Measurements from ENCODE around the gene DNAI1.

Gene DNAI1

DNA sequence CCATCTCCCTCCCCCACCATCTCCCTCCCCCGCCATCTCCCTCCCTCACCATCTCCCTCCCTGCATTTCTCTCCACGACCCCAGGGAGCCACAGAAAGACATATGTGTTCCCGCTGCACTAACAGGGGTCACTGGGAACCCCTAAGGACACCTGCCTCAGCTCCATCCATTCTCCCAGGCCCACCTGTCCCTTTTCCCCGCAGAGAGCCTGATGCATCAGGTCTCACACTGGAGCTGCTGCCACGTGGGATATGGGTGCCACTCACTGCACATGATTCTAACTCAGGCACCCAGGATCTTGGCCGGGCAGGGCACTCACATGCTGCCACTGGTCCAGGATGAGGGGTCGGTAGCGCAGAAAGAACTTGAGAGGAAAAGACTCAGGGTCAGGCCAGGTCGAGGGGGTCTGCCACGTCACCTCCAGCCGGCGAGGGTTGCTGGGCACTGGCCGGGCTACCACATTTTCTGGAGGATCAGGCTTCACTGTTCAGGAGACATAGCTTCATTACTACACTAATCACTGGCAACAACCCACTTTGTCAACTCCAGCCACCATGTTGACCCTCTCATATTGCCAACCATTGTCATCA, 97.4 kb downstream of the DNAI1 start:
- TF ChIP-seq, protein P1, sequence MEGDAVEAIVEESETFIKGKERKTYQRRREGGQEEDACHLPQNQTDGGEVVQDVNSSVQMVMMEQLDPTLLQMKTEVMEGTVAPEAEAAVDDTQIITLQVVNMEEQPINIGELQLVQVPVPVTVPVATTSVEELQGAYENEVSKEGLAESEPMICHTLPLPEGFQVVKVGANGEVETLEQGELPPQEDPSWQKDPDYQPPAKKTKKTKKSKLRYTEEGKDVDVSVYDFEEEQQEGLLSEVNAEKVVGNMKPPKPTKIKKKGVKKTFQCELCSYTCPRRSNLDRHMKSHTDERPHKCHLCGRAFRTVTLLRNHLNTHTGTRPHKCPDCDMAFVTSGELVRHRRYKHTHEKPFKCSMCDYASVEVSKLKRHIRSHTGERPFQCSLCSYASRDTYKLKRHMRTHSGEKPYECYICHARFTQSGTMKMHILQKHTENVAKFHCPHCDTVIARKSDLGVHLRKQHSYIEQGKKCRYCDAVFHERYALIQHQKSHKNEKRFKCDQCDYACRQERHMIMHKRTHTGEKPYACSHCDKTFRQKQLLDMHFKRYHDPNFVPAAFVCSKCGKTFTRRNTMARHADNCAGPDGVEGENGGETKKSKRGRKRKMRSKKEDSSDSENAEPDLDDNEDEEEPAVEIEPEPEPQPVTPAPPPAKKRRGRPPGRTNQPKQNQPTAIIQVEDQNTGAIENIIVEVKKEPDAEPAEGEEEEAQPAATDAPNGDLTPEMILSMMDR (IDR thresholded peaks at IDR 0.05; ENCODE audit: extremely low read depth, missing control alignments): no peak
- no peak for DNase-seq (ENCODE audit: low spot score)

DNA sequence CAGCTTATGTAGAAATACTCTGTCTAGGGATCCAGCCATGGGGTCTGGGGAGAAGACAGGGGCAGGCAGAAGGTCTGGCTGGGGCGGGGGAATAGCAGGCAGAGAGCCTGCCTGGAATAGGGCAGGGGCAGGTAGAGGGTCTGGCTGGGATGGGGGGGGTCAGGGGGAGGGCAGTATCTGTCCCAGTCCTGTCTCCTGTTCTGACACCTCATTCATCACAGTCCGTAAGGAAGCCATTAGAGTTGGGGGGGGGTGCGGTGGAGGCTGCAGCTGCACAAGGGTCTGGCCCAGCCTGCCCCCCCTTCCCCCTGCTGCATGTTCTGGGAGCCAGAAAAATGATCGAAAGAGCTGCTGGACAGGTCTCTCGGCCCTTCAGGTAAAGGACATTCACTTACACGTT, 98.3 kb downstream of the DNAI1 start:
- DNase-seq (ENCODE audit: low spot score): no peak
- TF ChIP-seq, protein P1 (IDR thresholded peaks at IDR 0.05; ENCODE audit: extremely low read depth, missing control alignments): no peak

DNA sequence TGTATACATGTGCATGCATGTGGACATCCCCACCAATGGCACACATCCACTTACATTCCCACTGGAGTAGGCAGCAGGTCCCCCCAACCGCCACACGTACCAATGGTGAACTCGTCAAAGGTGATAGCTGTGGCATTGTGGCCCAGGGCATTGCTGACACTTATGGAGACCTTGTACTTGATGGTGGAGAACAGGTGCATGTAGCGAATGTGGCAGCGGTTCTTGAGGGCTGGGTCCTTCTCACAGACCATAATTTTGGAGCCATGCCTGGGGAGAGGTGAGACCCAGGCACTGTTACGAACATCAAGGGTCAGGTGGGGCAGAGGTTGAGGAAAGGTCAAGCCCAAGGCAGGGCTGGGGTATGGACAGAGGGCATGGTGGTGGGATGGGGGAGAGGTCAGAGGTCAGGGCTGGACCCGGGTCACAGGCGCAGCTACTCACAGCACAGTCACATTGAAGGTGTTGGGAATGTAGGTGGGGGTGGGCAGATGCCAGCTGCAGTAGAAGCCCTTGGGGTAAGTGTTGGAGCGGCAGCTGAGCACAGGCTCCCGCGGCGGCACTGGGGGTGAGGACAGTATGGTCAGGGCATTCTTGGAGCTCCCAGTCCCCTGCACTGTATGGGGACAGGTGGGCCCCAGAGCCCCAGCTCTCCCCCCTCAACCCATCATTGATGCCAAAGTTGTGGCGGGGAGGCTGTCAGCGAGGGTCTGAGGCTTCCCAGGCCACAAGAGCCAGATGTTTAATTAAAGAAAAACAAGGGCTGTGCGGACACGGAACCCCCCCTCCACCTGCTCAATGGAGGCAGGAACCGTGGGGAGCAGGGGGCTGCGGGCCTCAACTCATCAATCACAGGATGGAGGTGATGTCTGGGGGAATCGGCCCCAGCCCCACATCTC, 99.1 kb downstream of the DNAI1 start:
- TF ChIP-seq, protein P1 (IDR thresholded peaks at IDR 0.05; ENCODE audit: extremely low read depth, missing control alignments): no peak
- no peak for DNase-seq (ENCODE audit: low spot score)

DNA sequence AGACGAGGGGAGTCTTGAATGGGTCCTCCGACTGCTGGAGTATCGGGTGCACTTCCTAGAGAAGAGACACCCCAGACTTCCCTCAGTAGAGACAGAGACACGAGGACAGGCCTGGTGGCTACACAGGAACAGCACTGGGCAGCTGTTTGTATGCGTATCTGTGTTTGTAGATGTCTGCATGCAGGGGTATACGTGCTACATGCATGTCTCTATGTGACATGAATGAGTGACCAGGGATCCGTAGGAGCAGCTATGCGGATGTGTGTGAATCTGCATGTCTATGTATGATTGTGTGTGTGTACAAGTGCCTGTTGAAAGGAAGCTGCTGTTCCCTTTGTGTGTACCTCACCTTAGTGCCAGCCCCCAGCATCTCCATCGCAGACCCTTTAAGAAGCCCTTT, 99.8 kb downstream of the DNAI1 start:
- TF ChIP-seq, protein P1 (IDR thresholded peaks at IDR 0.05; ENCODE audit: extremely low read depth, missing control alignments): no peak
- DNase-seq (ENCODE audit: low spot score): no peak

DNA sequence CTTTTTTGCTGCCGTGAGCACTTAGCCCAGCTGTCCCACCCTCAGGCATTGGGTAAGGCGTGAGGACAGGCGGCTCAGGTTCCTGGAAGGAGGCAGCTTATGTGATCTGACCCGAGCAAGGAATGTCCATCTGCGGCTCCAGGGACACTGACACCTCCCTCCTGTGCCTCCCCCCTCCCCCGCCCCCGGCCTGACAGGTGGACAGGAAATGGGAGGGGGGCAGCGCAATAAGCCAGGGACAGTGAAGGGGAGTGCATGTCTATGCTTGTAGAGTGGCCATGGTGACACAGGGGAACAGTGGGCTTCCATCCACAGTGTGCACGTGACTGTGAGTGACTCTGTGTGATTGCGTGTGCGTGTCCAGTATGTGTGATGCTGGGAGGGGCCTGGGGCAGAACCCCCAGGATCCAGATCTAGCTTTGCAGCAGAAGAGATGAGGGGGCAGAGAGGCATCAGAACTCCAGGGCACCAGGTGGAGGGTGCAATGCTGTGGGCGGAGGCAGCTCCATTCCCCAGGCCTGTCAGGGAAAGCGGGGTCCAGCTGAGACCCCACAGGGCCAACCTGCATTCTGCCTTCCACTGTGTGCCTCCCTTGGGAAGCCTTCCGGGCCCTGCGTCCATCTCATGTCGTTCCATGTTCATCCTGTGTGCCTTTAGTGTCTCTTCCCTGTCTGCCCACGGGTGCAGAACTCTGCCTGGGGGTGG, 100.5 kb downstream of the DNAI1 start:
- TF ChIP-seq, protein P1 (IDR thresholded peaks at IDR 0.05; ENCODE audit: extremely low read depth, missing control alignments): no peak

DNA sequence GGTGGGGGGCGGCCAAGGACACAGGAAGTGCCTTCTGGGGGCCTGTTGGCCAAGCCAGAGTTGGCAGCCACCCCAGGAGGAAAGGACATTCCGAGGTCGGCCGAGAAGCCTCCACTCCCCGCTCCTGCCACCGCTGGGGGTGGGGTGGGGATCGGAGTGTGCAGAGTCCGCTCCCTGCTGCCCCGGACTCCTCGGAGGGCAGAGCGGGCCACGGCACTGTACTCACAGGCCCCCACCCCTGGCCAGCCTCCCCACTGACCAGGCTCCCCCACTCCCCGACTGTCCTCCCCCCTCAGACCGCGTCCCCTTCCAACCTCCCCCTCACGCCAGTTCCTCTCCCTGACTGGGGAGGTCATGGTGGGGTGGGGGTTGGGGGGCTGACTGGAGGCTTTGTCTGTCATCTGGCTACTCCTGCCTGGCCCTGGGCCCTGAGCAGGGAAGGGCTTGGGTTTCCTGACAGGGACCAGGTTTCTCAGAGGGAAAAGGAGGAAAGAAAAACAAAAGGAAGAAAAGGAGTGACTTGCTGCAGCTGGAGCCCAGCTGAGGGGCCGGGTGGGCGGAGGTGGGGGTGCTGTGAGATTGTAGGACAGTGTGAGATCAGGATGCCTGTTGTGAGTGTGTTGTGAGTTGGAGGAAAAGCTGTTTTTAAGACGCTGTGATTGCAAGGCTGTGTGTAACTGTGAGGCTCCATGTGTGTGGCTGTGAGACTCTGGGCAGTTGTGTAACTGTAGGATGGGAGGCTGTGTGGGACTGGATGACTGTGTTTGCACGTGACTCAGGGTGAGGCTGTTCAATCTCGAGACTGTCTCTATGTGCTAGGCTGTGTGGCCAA, 101.2 kb downstream of the DNAI1 start:
- TF ChIP-seq, protein P1 (IDR thresholded peaks at IDR 0.05; ENCODE audit: extremely low read depth, missing control alignments): no peak
- DNase-seq (ENCODE audit: low spot score): no peak

More for the DNA sequence above, 100.5 kb downstream of the DNAI1 start:
- DNase-seq (ENCODE audit: low spot score): no peak
